ENCODE measurements around the gene S100A2.

S100A2 gene

DNA sequence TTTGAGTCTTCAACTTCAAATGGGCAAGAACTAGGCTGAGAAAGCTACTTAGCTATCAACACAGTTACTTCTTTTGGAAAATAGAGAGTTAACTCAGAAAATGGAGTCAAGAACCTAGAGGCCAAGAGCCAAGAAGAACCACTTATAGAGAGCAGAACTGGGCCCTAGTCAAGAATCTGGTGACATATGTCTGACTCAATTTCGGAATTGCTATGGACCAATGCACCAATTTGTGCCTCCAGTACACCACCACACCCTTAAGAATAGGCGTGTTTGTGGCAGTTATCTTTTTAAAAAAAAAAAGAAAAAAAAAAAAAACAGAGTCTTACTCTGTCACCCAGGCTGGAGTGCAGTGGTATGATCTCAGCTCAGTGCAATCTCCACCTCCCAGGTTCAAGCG, 7.8 kb downstream of the S100A2 start:
- Histone ChIP-seq H4K20me1 (ENCODE audit: control insufficient read depth, insufficient read depth, low read depth, low read length) (no peaks in the 10 kb centered on the region), H3K4me1 (ENCODE audit: control insufficient read depth, low read length) (no peaks in the 10 kb centered on the region), H3K4me3 (ENCODE audit: low read length) (no peak overlapping the region), H3K27ac (ENCODE audit: low read depth, low read length) (no peak overlapping the region), H3K9me2 (replicated peaks; ENCODE audit: control insufficient read depth, low read length) (no peaks in the 10 kb centered on the region), H3K4me2 (ENCODE audit: low read length) (no peak overlapping the region), H3K9me3 (ENCODE audit: control insufficient read depth, insufficient read depth, low read length) (no peaks in the 10 kb centered on the region), H3K36me3 (ENCODE audit: control insufficient read depth, low read length) (no peaks in the 10 kb centered on the region), H3F3A (ENCODE audit: control insufficient read depth, insufficient read depth) (no peaks in the 10 kb centered on the region), H3K27me3 (ENCODE audit: control insufficient read depth, low read length) (no peaks in the 10 kb centered on the region), H3K79me2 (ENCODE audit: control insufficient read depth, low read length) (no peaks in the 10 kb centered on the region)
- no peak for TF ChIP-seq EZH2phosphoT487 (IDR thresholded peaks at IDR 0.05; ENCODE audit: borderline replicate concordance, low read length)
- TF ChIP-seq, protein P1, sequence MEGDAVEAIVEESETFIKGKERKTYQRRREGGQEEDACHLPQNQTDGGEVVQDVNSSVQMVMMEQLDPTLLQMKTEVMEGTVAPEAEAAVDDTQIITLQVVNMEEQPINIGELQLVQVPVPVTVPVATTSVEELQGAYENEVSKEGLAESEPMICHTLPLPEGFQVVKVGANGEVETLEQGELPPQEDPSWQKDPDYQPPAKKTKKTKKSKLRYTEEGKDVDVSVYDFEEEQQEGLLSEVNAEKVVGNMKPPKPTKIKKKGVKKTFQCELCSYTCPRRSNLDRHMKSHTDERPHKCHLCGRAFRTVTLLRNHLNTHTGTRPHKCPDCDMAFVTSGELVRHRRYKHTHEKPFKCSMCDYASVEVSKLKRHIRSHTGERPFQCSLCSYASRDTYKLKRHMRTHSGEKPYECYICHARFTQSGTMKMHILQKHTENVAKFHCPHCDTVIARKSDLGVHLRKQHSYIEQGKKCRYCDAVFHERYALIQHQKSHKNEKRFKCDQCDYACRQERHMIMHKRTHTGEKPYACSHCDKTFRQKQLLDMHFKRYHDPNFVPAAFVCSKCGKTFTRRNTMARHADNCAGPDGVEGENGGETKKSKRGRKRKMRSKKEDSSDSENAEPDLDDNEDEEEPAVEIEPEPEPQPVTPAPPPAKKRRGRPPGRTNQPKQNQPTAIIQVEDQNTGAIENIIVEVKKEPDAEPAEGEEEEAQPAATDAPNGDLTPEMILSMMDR (IDR thresholded peaks at IDR 0.05; ENCODE audit: low read depth, low read length, poor library complexity, severe bottlenecking), result no peak

- H3K27me3 ChIP-seq (ENCODE audit: control insufficient read depth, low read length), result no peaks in the 10 kb centered on the region
- no peak overlapping the region for H3K4me3 ChIP-seq (ENCODE audit: low read length)
- no peaks in the 10 kb centered on the region for H3K9me2 ChIP-seq (replicated peaks; ENCODE audit: control insufficient read depth, low read length)
- no peaks in the 10 kb centered on the region for H3F3A ChIP-seq (ENCODE audit: control insufficient read depth, insufficient read depth)
- no peak overlapping the region for H3K27ac ChIP-seq (ENCODE audit: low read depth, low read length)
- no peaks in the 10 kb centered on the region for H3K79me2 ChIP-seq (ENCODE audit: control insufficient read depth, low read length)
- H3K4me1 ChIP-seq (ENCODE audit: control insufficient read depth, low read length), result no peaks in the 10 kb centered on the region
- H3K4me2 ChIP-seq (ENCODE audit: low read length), result no peak overlapping the region
- H4K20me1 ChIP-seq (ENCODE audit: control insufficient read depth, insufficient read depth, low read depth, low read length), result no peaks in the 10 kb centered on the region
- H3K36me3 ChIP-seq (ENCODE audit: control insufficient read depth, low read length), result no peaks in the 10 kb centered on the region
- TF ChIP-seq, protein P1 (IDR thresholded peaks at IDR 0.05; ENCODE audit: low read depth, low read length, poor library complexity, severe bottlenecking), result no peak
- no peak for TF ChIP-seq EZH2phosphoT487 (IDR thresholded peaks at IDR 0.05; ENCODE audit: borderline replicate concordance, low read length)
- H3K9me3 ChIP-seq (ENCODE audit: control insufficient read depth, insufficient read depth, low read length), result no peaks in the 10 kb centered on the region
These were observed 9.3 kb downstream of the S100A2 start for GRCh38 chr1:153556348-153556747.

DNA sequence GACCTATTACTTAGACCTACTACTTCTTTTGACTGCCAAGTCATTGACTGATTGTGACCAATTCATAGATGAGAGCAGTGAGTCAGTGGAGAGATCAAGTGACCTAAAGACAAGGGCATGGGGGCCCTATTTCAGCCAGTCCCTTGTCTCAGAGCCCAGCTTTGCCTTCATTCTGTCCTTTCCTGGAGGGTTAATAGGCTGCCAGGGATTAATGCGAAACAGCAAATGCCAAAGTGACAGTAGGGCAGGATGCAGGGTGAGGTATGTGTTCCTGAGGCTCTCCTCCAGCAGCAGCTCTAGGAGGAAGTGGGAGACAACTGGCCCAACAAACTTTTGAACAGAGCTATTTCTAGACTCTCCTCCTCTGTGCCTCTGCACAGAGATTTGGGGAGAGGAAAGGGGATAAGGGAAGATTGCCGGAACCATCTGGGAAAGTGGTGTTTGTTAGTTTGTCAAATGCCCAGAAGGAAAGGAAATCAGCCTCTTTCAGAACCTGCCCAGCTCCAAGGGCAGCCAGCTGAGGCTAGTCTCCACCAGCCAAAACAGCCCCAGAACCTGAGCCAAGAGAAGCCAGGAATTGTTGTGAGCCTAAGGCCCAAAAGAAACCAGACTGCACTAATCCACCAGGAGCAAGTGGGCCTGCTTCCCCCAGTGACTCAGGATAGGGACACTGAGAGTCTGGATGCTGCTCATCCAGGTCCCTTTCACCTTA, 11.7 kb downstream of the S100A2 start:
- Histone ChIP-seq H3K9me3 (ENCODE audit: control insufficient read depth, insufficient read depth, low read length) (no peaks in the 10 kb centered on the region), H4K20me1 (ENCODE audit: control insufficient read depth, insufficient read depth, low read depth, low read length) (no peaks in the 10 kb centered on the region), H3K4me1 (ENCODE audit: control insufficient read depth, low read length) (no peaks in the 10 kb centered on the region), H3K36me3 (ENCODE audit: control insufficient read depth, low read length) (no peaks in the 10 kb centered on the region), H3K4me2 (ENCODE audit: low read length) (no peak overlapping the region), H3F3A (ENCODE audit: control insufficient read depth, insufficient read depth) (no peaks in the 10 kb centered on the region), H3K79me2 (ENCODE audit: control insufficient read depth, low read length) (no peaks in the 10 kb centered on the region), H3K27me3 (ENCODE audit: control insufficient read depth, low read length) (peaks cover 13% of the 10 kb centered on the region), H3K9me2 (replicated peaks; ENCODE audit: control insufficient read depth, low read length) (no peaks in the 10 kb centered on the region), H3K4me3 (ENCODE audit: low read length) (no peak overlapping the region), H3K27ac (ENCODE audit: low read depth, low read length) (no peak overlapping the region)
- TF ChIP-seq EZH2phosphoT487 (IDR thresholded peaks at IDR 0.05; ENCODE audit: borderline replicate concordance, low read length), result no peak
- TF ChIP-seq, protein P1 (IDR thresholded peaks at IDR 0.05; ENCODE audit: low read depth, low read length, poor library complexity, severe bottlenecking), result no peak

All from DOHH2 (cell line).